Liver (tissue), 9 donors: ENCODE data around the gene TARM1. TPM values are rescaled to one million over a fixed set of nuclear protein-coding genes. Genes with fewer than 3 reads are reported as not detected.

Source experiments
- DNase-seq: peaks from one replicate; pipeline ENCODE4 v3.0.0-alpha.2; 2017; ENCODE audit warnings: low spot score
- H3K27ac ChIP-seq, 2 donors: one replicate each; pipeline ENCODE4 v1.7.0; 2013; ENCODE audit warnings: inconsistent platforms in 2 of 2, low read length in 2 of 2, control low read depth in 1 of 2, low read depth in 1 of 2, mild to moderate bottlenecking in 1 of 2
- H3K27me3 ChIP-seq, 4 donors: one replicate each; pipeline versions ENCODE4 v1.6.1 to v1.7.0; 2013; ENCODE audit warnings: low read length in 3 of 4, inconsistent platforms in 1 of 4, mild to moderate bottlenecking in 1 of 4, moderate library complexity in 1 of 4; ENCODE audit not compliant: control insufficient read depth in 4 of 4, insufficient read depth in 4 of 4
- H3K36me3 ChIP-seq, 4 donors: one replicate each; pipeline versions ENCODE4 v1.6.1 to v1.7.0; 2013; ENCODE audit warnings: low read length in 3 of 4, mild to moderate bottlenecking in 3 of 4, low read depth in 1 of 4, moderate library complexity in 1 of 4; ENCODE audit not compliant: control insufficient read depth in 4 of 4, insufficient read depth in 3 of 4
- H3K4me1 ChIP-seq, 4 donors: one replicate each; pipeline versions ENCODE4 v1.6.1 to v1.7.0; 2013; ENCODE audit warnings: low read length in 3 of 4, mild to moderate bottlenecking in 3 of 4, moderate library complexity in 1 of 4; ENCODE audit not compliant: control insufficient read depth in 4 of 4, insufficient read depth in 4 of 4
- H3K4me3 ChIP-seq, 3 donors: one replicate each; pipeline versions ENCODE4 v1.6.1 to v1.7.0; 2013; ENCODE audit warnings: low read length in 3 of 3, control low read depth in 1 of 3, low read depth in 1 of 3, mild to moderate bottlenecking in 1 of 3
- H3K9ac ChIP-seq, 2 donors: one replicate each; pipeline ENCODE4 v1.7.0; 2013; ENCODE audit warnings: low read length in 2 of 2, mild to moderate bottlenecking in 2 of 2, moderate library complexity in 2 of 2, control low read depth in 1 of 2, low read depth in 1 of 2
- H3K9me3 ChIP-seq, 4 donors: one replicate each; pipeline versions ENCODE4 v1.6.1 to v1.7.0; 2013; ENCODE audit warnings: low read length in 3 of 4; ENCODE audit not compliant: control insufficient read depth in 4 of 4
- FOXA1 ChIP-seq: IDR thresholded peaks from 2 replicates; pipeline ENCODE4 v1.6.1; 2016; ENCODE audit warnings: antibody characterized with exemption
- FOXA2 ChIP-seq: IDR thresholded peaks from 2 replicates; pipeline ENCODE4 v1.6.1; 2016; ENCODE audit warnings: antibody characterized with exemption
- GABPA ChIP-seq, 2 donors: IDR thresholded peaks in 1 of 2; conservative IDR thresholded peaks in 1 of 2; 2 replicates each; pipeline ENCODE4 v1.6.1; 2016; ENCODE audit warnings: antibody characterized with exemption in 2 of 2, mild to moderate bottlenecking in 1 of 2, moderate library complexity in 1 of 2
- HNF4G ChIP-seq: IDR thresholded peaks from 2 replicates; pipeline ENCODE4 v1.6.1; 2016; ENCODE audit warnings: antibody characterized with exemption
- JUND ChIP-seq, 2 donors: IDR thresholded peaks; 2 replicates each; pipeline ENCODE4 v1.6.1; 2016; ENCODE audit warnings: antibody characterized with exemption in 2 of 2
- RAD21 ChIP-seq, 2 donors: IDR thresholded peaks; 2 replicates each; pipeline ENCODE4 v1.6.1; 2016; ENCODE audit warnings: antibody characterized with exemption in 2 of 2, mild to moderate bottlenecking in 2 of 2
- RXRA ChIP-seq, 2 donors: IDR thresholded peaks; 2 replicates each; pipeline ENCODE4 v1.6.1; 2017 to 2018; ENCODE audit warnings: antibody characterized with exemption in 2 of 2, mild to moderate bottlenecking in 1 of 2
- TAF1 ChIP-seq: conservative IDR thresholded peaks from 2 replicates; pipeline ENCODE4 v1.6.1; 2016; ENCODE audit warnings: antibody characterized with exemption, mild to moderate bottlenecking
- YY1 ChIP-seq: IDR thresholded peaks from 2 replicates; pipeline ENCODE4 v1.6.1; 2016; ENCODE audit warnings: antibody characterized with exemption, mild to moderate bottlenecking
- WGBS: extraction: QIAGEN DNeasy Blood & Tissue Kit; methylation state at CpG from one replicate; pipeline ENCODE4 v1.1.7; 2013; 5-methylcytosine and 5-hydroxymethylcytosine counted together
- polyA plus RNA-seq, 2 donors: library from polyadenylated mRNA; stranded (reverse) in 1 of 2; unstranded in 1 of 2; fragments of 200-250 nt in 1 of 2; fragments of >200 nt in 1 of 2; fragmentation: Nextera tagmentation in 1 of 2; extraction: Ambion mirVana in 1 of 2; gene quantifications; one replicate each; pipeline versions ENCODE4 v1.2.1 to v1.2.3, GENCODE V29; 2013 to 2015
- total RNA-seq, 2 donors: library from RNA; depleted of rRNA; stranded (reverse); fragments of >200 nt; gene quantifications; one replicate each; pipeline ENCODE4 v1.2.3, GENCODE V29; 2014
- TF ChIP-seq, protein P1 (sequence below): IDR thresholded peaks from 2 replicates; pipeline ENCODE4 v1.6.1; 2016; ENCODE audit warnings: antibody characterized with exemption
- TF ChIP-seq, protein P2 (sequence below): IDR thresholded peaks from 2 replicates; pipeline ENCODE4 v1.6.1; 2016; ENCODE audit warnings: antibody characterized with exemption, mild to moderate bottlenecking
- TF ChIP-seq, protein P3 (sequence below): IDR thresholded peaks from 2 replicates; pipeline ENCODE4 v1.6.1; 2016; ENCODE audit warnings: antibody characterized with exemption
- TF ChIP-seq, protein P4 (sequence below): IDR thresholded peaks from 2 replicates; pipeline ENCODE4 v1.6.1; 2016; ENCODE audit warnings: antibody characterized with exemption
- donor health status: healthy.
- donor health status: healthy.
- donor health status: healthy.
- donor health status: healthy.
- donor health status: healthy.

The TARM1 gene
- total and polyA plus RNA-seq, 4 donors: not detected

DNA sequence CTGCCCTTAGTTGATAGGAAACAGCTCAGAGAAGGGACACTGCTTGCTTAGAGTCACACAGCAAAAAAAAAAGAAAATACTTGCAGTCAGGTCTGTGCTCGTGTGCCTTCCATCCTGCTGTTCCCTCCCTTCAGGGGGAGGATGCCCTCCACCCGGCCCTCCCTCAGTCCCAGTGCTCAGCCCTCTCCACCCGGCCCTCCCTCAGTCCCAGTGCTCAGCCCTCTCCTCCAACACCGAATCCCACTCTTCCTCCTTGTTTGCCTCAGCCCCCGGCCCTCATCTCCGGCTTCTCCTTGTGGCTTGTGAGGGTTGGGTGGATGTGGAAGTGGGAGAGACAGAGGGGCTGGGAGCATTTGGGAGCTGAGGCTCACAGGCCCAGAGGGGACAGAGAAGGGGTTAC lies 28.5 kb upstream of the TARM1 start:
- Histone ChIP-seq H3K36me3 (peaks cover 14 to 49% (median 18%) of the 10 kb centered on the region in 4 donors), H3K4me1 (peaks cover 3 to 12% (median 8%) of the 10 kb centered on the region in 4 donors), H3K9ac (no peak overlapping the region), H3K27ac (no peak overlapping the region), H3K9me3 (no peaks in the 10 kb centered on the region), H3K27me3 (no peaks in the 10 kb centered on the region), H3K4me3 (no peak overlapping the region)
- TF ChIP-seq, protein P1, sequence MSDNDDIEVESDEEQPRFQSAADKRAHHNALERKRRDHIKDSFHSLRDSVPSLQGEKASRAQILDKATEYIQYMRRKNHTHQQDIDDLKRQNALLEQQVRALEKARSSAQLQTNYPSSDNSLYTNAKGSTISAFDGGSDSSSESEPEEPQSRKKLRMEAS: no peak
- TF ChIP-seq, protein P2, sequence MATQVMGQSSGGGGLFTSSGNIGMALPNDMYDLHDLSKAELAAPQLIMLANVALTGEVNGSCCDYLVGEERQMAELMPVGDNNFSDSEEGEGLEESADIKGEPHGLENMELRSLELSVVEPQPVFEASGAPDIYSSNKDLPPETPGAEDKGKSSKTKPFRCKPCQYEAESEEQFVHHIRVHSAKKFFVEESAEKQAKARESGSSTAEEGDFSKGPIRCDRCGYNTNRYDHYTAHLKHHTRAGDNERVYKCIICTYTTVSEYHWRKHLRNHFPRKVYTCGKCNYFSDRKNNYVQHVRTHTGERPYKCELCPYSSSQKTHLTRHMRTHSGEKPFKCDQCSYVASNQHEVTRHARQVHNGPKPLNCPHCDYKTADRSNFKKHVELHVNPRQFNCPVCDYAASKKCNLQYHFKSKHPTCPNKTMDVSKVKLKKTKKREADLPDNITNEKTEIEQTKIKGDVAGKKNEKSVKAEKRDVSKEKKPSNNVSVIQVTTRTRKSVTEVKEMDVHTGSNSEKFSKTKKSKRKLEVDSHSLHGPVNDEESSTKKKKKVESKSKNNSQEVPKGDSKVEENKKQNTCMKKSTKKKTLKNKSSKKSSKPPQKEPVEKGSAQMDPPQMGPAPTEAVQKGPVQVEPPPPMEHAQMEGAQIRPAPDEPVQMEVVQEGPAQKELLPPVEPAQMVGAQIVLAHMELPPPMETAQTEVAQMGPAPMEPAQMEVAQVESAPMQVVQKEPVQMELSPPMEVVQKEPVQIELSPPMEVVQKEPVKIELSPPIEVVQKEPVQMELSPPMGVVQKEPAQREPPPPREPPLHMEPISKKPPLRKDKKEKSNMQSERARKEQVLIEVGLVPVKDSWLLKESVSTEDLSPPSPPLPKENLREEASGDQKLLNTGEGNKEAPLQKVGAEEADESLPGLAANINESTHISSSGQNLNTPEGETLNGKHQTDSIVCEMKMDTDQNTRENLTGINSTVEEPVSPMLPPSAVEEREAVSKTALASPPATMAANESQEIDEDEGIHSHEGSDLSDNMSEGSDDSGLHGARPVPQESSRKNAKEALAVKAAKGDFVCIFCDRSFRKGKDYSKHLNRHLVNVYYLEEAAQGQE: no peak
- TF ChIP-seq, protein P3, sequence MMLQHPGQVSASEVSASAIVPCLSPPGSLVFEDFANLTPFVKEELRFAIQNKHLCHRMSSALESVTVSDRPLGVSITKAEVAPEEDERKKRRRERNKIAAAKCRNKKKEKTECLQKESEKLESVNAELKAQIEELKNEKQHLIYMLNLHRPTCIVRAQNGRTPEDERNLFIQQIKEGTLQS: no peak
- TF ChIP-seq JUND (IDR thresholded peaks at IDR 0.05): no peak
- no peak for DNase-seq
- 86% methylated on average over 6 of the region's 6 CpGs for WGBS

DNA sequence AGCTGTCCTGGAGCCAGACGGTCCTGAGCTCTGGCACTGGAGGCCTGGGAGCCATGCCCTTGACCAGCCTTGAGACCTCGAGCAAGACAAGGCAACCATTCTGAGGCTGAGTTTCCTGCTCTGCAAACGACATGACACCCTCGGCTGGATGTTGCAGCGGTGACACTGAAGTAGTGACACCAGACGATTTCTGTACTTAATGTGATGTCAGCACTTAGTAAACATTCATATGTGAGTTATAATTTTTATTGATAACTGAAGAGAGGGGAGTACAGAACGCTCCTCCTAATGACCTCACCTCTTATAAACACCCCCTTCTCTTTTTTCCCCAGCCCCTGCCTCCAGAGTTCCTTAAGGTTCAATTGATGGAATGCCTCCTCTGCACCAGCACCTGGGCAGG lies 27.3 kb upstream of the TARM1 start:
- DNase-seq: no peak
- 90% methylated on average over 7 of the region's 7 CpGs for WGBS
- H3K4me3 ChIP-seq: no peak overlapping the region
- H3K36me3 ChIP-seq: peaks cover 14 to 49% (median 18%) of the 10 kb centered on the region in 4 donors
- no peaks in the 10 kb centered on the region for H3K9me3 ChIP-seq
- H3K27ac ChIP-seq: no peak overlapping the region
- no peaks in the 10 kb centered on the region for H3K27me3 ChIP-seq
- H3K4me1 ChIP-seq: peaks cover 0 to 13% (median under 1%) of the 10 kb centered on the region in 4 donors
- no peak overlapping the region for H3K9ac ChIP-seq
- TF ChIP-seq FOXA2 (no peak), GABPA (IDR thresholded peaks at IDR 0.05 in 1 of 2, conservative IDR thresholded peaks at IDR 0.05 in 1 of 2) (no peak), JUND (IDR thresholded peaks at IDR 0.05) (no peak), HNF4G (no peak), RXRA (IDR thresholded peaks at IDR 0.05) (no peak), FOXA1 (no peak), TAF1 (no peak), YY1 (no peak), RAD21 (IDR thresholded peaks at IDR 0.05) (no peak)
- TF ChIP-seq, protein P4, sequence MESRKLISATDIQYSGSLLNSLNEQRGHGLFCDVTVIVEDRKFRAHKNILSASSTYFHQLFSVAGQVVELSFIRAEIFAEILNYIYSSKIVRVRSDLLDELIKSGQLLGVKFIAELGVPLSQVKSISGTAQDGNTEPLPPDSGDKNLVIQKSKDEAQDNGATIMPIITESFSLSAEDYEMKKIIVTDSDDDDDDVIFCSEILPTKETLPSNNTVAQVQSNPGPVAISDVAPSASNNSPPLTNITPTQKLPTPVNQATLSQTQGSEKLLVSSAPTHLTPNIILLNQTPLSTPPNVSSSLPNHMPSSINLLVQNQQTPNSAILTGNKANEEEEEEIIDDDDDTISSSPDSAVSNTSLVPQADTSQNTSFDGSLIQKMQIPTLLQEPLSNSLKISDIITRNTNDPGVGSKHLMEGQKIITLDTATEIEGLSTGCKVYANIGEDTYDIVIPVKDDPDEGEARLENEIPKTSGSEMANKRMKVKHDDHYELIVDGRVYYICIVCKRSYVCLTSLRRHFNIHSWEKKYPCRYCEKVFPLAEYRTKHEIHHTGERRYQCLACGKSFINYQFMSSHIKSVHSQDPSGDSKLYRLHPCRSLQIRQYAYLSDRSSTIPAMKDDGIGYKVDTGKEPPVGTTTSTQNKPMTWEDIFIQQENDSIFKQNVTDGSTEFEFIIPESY: no peak
- TF ChIP-seq, protein P3: no peak
- TF ChIP-seq, protein P2: no peak
